GM19328 (cell line): ENCODE measurements around the gene ELAVL4.
"Not testable (repeated sequence)": the region's sequence is repeated elsewhere in the genome, so short reads cannot be mapped to it uniquely, and the experiment has no call there.

Source experiments
- ATAC-seq: cut with Tn5 transposase; IDR thresholded peaks from one replicate; pipeline ENCODE4 v1.9.1; 2021; ENCODE audit warnings: mild to moderate bottlenecking, moderate library complexity; ENCODE audit not compliant: unreplicated experiment

Gene ELAVL4

DNA sequence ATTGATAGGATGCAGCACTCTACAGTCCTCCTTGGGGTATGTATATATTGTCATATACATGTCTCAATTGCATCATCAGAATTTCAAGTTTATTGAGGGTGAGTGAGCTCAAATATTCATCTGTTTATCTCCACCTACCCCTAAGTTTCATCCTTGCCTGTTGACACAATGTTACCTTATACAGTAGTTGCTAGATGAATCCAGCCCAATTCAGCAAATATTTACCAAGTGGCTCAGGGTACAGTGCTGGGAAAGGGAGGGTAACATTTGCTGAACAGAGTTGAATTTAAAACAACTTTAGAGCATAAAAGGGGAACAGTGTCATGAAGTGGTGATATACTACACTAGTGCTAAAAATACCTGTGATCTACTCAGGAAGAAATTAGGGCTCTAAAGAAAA, 14.4 kb downstream of the ELAVL4 start:
- ATAC-seq = no peak

DNA sequence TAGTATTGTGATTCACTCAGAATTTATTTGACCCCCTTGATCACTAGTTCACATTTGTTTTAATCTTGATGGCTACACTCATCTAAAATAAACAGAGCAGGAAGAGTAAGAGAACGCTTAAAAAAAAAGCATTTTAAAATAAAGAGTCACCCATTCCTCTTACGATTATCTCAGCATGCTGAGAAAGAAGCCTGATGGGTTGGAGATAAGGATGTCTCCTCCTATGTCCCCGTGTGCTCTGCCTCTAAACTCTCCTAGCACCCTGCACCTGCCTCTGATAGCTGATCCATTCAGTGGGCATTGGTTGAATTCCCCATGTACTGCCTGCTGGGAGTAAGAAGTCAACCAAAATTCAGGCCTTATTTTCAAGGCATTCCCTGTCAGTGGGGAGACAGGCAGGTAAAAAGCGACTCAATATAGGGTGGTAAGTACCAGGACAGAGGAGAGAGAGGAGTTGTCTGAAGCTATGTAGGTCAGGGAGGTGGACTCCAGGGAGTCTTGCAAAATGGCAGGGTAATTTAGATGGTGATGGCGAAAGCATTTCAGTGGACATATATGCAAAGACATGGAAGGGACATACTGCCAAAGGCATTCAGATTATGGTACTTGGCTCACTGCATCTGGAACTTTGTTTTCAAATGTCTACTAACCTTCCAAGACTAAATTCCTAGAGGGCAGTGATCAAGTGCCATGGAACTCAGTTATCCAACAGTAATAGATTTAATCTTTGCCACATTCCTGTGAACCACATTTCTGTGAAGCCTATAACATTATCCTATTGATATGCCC, 18.4 kb downstream of the ELAVL4 start:
- no peak for ATAC-seq

- no peak for ATAC-seq
These were observed 20.5 kb downstream of the ELAVL4 start for GRCh38 chr1:50129201-50129600.

DNA sequence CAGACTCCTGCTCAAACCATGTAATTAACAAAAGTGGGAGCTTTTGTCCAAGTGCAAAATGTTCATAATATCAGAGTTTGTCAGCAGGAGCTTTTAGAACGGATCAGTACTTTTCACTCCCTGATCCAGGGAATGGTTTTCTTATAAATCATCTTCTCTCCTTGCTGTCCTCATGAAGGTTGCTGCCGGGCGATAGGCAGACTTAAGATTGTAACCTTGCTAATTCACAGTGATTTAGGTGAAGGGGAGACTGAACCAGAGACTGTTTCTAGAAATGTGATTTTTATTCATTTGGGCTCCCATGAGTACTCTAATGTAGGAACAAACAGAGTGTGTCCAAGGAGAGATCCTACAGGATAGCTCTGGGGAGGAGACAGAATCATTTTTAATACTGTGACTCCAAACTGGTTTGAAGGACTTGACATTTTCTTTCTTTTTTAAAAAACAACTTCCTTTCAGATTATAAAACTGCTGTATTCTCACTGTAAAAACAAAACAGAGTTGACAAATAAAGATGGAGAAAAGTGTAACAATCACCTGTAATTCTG, 23.7 kb downstream of the ELAVL4 start:
- no peak for ATAC-seq

GRCh38 chr1:50135716-50136115, 27.0 kb downstream of the ELAVL4 start:
- ATAC-seq = no peak

DNA sequence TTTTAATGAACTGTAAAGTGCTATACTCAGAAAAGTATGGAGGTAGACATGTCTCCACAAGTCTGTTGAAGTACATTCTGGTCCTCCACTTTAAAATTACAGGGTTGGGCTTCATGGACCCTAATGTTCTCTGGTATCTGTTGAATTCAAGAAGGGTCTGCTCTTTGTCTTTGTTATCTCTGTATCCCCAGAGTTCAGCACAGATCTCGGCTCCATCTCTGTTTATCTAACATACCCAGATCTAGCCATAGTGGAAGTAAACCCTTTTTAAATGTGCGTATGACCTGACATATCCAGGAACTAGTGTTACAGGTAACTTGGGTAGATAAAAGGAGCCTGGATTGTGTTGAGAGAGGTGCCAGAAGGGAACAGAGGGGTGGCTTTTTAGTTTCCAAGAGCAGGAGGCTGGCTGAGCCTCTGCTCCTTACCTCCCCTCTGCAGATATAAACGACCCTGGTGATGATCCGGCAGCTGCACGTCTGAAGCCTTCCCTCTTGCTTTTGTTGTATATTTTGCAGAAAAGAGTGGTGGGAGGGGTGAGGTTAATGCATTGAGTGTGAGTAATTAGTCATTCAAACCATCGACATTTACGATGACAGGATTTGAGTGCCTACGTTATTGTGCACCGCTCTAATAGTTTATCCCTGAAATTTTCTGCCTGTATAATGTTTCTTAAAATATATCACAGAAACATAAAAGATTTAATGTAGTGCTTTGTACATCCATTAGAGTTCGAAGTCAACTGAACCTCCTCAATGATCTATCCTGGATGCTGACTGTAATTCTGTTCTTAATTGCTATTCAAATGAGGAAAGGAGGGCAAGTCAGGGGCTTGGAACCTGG, 30.8 kb downstream of the ELAVL4 start:
- no peak for ATAC-seq

GRCh38 chr1:50140182-50140447, 31.4 kb downstream of the ELAVL4 start:
- ATAC-seq = no peak

DNA sequence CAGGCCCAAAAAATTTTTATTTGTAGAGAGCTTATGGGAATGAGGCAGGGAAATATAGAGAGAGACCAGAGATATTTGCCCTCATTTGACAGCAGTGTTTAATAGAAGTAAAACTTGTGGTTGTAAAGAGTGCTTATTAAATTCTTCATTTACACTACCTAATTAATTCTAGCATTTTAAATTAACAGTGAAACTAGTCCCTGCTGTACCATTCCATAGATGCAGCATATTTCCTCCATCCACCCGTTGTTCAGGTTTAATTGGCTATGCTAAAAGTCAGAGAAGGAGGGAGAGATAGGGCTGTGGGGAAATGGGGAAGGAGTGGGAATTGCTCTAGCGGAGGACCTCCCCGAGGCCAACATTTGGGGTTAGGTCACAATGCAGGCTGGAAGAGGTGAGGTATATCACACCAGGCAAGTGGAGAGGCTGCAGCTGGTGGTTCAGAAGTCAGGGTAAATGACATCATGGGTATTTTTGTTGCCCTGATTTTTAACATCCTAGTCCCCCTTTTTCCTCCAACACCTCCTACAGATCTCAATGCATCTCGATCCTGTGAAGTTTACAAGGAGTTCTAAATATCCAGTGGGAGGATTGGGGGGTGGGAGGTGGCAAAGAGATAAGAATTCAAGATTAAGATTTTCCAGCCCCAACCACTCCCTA, 38.6 kb downstream of the ELAVL4 start:
- ATAC-seq = no peak

DNA sequence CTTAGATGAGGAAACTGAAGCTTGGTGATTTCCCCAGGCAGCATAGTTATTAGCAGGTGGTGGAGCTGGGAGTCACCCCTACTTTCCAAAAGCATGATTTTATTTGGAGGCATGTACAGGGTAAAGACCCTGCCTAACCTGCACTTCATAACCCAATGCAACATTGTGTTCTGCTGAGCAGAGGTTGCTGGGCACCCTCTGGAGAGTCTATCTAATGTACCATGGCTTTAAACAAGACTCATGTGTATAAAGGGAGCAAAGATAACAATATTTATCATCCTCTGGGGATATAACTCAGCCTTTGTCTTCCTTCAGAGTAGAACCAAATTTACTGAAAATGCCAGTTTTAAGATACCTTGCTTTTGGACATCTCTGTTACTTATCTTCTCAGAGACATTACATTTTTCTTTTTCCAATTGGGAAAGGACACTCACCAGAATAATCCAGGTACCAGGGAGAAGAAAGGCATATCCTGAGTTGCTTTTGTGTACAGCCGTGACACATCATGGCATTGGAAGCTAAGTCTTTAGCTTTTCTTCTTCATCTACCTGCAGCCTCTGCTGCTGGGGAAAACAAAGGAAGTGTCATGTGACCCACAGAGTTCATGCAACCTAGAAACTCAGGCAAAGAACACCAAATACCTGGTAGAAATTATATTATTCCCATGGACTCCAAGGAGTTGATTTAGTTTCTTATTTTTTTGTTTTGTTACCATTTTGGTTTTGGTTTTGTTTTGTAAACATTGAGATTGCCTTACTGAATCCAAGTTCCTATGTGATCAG, 39.6 kb downstream of the ELAVL4 start:
- ATAC-seq = no peak

- no peak for ATAC-seq
These were observed 43.5 kb downstream of the ELAVL4 start for GRCh38 chr1:50152236-50152635.

DNA sequence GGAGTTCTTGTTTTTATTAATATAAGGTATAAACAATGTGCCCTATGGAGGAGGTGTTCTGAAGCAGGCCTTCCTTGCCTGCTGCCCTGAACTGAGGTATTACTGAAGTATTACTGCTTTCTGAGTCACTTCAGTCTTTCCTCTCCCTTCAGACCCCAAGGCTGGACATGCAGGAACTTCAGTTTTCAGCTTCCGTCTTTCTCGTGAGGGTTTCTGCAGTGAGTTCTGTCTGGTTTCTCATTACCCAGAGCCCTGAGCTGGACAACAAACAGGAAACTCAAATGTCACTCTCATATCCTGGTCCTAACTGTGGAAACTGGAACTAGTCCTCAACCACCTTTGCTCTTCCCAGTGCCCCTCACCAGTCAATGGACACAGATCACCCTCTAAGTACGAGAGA, 46.8 kb downstream of the ELAVL4 start:
- ATAC-seq = no peak

GRCh38 chr1:50156241-50157010, 47.7 kb downstream of the ELAVL4 start:
- ATAC-seq = no peak

GRCh38 chr1:50157306-50157941, 48.7 kb downstream of the ELAVL4 start:
- ATAC-seq = no peak

DNA sequence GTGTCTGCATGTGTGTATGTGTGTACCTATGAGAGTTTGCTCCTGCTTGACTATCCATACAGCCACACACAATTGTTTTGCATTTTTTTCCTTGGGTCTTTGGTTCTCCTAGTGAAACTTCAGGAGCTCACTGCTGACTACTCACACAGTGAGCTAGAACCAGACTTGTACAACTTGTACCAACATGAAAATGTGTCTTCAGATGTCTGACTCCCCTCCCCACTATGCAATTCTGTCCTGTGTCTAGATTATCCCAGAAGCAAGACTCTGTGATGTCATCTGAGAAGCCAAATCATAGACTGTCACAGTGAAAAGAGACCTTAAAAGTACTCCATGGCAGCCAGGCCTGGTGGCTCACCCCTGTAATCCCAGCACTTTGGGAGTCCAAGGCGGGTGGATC, 49.7 kb downstream of the ELAVL4 start:
- no peak for ATAC-seq

GRCh38 chr1:50163680-50164079, 55.0 kb downstream of the ELAVL4 start:
- ATAC-seq = no peak

DNA sequence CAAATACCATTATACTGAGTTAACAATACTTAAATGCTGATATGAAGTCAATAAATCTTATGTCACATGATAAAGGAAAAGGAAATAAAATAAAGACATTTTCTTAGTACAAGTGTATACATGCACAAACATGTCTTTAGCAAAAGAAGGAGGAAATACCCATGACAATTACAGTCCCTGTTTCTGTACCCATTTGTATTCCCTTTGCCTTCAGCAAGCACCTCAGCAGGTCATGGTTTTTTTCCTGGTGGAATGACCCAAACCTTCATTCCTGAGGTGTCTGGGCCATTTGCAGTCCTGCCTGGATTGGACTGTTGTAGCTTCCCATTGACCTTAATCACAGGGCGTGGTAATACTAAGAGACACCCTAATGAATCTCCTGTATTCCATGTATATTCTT, 57.6 kb downstream of the ELAVL4 start:
- ATAC-seq = not testable (repeated sequence)

GRCh38 chr1:50172299-50172698, 63.6 kb downstream of the ELAVL4 start:
- no peak for ATAC-seq

- no peak for ATAC-seq
These were observed 65.4 kb downstream of the ELAVL4 start for GRCh38 chr1:50174101-50174500.

DNA sequence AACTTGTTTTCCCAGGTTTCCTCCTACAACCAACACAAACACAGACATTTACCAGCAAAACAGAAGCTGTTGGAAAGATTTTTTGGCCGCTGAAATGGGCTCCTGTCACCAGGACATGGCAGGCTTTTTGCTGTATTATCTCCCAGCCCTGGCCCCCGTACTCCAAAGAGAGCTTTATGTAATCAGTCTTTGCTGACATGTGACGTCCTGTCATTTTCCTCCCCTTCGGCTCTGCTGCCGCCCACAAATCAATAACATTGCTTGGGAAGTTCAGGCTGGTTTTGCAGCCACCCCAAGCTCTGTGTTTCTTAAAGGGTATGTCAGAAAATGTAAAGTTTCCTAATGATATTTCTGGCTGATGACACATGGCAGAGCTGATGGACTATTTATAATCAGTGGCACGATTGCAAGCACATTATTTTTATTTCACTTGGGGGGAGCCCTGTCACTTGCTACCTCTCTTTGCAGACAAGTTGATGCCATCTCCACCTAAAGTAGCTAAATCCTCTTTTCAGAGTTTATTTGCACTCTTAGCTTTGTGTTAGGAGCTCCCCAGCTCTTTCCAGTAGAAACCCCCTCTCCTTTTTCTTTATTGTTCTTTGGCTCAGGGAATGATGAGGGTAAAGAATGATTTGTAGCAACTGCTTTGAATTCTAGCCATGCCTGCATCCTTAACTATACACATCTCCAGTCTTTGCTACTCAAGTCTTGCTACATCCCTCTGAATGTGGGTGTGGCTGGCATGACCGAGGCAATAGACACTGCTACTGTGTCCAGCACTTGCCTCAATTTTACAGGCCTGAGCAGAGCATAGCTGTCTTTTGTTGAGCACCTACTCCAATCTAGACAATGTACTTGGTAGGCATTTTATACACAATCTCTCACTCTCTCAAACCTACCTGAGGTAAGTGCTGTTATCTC, 67.3 kb downstream of the ELAVL4 start:
- no peak for ATAC-seq
